ENCODE data around the gene ATF7.

The ATF7 gene

GRCh38 chr12:53579545-53579955 lies 46.6 kb downstream of the ATF7 start:
- Histone ChIP-seq H3K9ac (ENCODE audit: low read length) (no peak overlapping the region), H3K9me3 (ENCODE audit: insufficient read depth, low read length) (no peaks in the 10 kb centered on the region), H3K4me3 (ENCODE audit: low read length) (no peak overlapping the region), H3K79me2 (ENCODE audit: low read length) (no peaks in the 10 kb centered on the region), H2AFZ (ENCODE audit: low read depth, low read length) (no peak overlapping the region), H3K36me3 (replicated peaks; ENCODE audit: low read depth, low read length) (no peaks in the 10 kb centered on the region), H4K20me1 (ENCODE audit: insufficient read depth, low read length) (no peaks in the 10 kb centered on the region), H3K4me1 (ENCODE audit: low read length) (peaks cover 27% of the 10 kb centered on the region), H3K27me3 (ENCODE audit: low read depth, low read length) (no peaks in the 10 kb centered on the region), H3K4me2 (ENCODE audit: low read length) (no peak overlapping the region), H3K27ac (ENCODE audit: low read length) (no peak overlapping the region)
- TF ChIP-seq EZH2phosphoT487 (IDR thresholded peaks at IDR 0.05; ENCODE audit: low read depth) (no peak), CTCF (IDR thresholded peaks at IDR 0.05; ENCODE audit: low read depth, low read length) (no peak)

DNA sequence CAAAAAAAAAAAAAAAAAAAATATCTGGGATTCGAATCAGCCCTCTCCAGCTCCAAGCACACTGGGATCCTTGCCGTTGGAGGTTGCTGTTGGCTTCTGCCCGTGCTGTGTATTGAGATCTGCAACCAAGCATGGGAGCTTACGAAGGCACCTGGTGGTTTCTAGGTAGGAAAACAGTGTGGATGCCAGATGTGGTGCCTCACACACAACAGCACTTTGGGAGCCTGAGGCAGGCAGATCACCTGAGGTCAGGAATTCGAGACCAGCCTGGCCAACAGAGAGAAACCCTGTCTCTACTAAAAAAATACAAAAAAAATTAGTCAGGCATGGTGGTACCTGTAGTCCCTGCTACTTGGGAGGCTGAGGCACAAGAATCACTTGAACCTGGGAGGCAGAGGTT lies 47.4 kb downstream of the ATF7 start:
- no peaks in the 10 kb centered on the region for H3K9me3 ChIP-seq (ENCODE audit: insufficient read depth, low read length)
- no peak overlapping the region for H2AFZ ChIP-seq (ENCODE audit: low read depth, low read length)
- H3K4me2 ChIP-seq (ENCODE audit: low read length): no peak overlapping the region
- H4K20me1 ChIP-seq (ENCODE audit: insufficient read depth, low read length): no peaks in the 10 kb centered on the region
- H3K79me2 ChIP-seq (ENCODE audit: low read length): no peaks in the 10 kb centered on the region
- H3K4me1 ChIP-seq (ENCODE audit: low read length): peaks cover 34% of the 10 kb centered on the region
- TF ChIP-seq CTCF (IDR thresholded peaks at IDR 0.05; ENCODE audit: low read depth, low read length): no peak
- no peak overlapping the region for H3K9ac ChIP-seq (ENCODE audit: low read length)
- H3K36me3 ChIP-seq (replicated peaks; ENCODE audit: low read depth, low read length): no peaks in the 10 kb centered on the region
- no peak overlapping the region for H3K27ac ChIP-seq (ENCODE audit: low read length)
- H3K27me3 ChIP-seq (ENCODE audit: low read depth, low read length): no peaks in the 10 kb centered on the region
- no peak overlapping the region for H3K4me3 ChIP-seq (ENCODE audit: low read length)

GRCh38 chr12:53577941-53578352 lies 48.2 kb downstream of the ATF7 start:
- Histone ChIP-seq H4K20me1 (ENCODE audit: insufficient read depth, low read length) (no peaks in the 10 kb centered on the region), H3K4me3 (ENCODE audit: low read length) (no peak overlapping the region), H3K9me3 (ENCODE audit: insufficient read depth, low read length) (no peaks in the 10 kb centered on the region), H3K27me3 (ENCODE audit: low read depth, low read length) (no peaks in the 10 kb centered on the region), H3K4me2 (ENCODE audit: low read length) (peak overlapping the region; percentile 34), H2AFZ (ENCODE audit: low read depth, low read length) (no peak overlapping the region), H3K79me2 (ENCODE audit: low read length) (no peaks in the 10 kb centered on the region), H3K9ac (ENCODE audit: low read length) (no peak overlapping the region), H3K27ac (ENCODE audit: low read length) (peak overlapping the region; percentile 4; the same call in 1 of the 2 replicates), H3K36me3 (replicated peaks; ENCODE audit: low read depth, low read length) (no peaks in the 10 kb centered on the region), H3K4me1 (ENCODE audit: low read length) (peaks cover 42% of the 10 kb centered on the region)
- TF ChIP-seq EZH2phosphoT487 (IDR thresholded peaks at IDR 0.05; ENCODE audit: low read depth) (no peak), CTCF (IDR thresholded peaks at IDR 0.05; ENCODE audit: low read depth, low read length) (no peak)

DNA sequence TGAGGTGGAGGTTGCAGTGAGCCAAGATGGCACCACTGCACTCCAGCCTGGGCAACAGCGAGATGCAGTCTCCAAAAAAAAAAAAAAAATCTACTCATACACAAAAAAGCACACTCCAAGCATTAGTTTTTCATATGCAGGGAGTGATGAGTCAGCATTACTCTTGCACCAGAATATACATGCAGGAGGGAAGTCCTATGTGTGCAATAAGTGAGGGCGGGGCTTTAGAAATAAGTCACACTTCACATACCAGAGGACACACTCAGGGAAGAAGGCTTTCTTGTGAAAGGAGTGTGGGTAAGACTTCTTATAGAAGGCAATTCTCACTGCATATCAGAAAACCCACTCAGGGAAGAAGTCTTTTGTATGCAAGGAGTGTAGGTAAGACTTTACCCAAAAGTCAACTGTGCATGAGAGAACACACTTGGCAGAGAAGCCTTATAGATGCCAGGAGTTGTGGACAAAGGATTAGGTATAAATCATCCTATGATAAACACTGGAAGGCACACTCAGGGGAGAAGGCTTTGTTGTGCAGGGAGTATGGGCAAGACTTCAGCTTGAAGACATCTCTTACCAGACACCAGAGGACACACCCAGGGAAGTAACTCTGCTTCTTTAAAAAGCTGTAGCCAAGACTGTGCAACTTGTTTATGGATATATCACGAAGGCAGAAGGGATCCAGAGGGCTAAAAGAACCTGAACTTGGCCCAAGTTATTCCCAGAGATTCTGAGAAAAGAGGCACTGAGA lies 50.5 kb downstream of the ATF7 start:
- Histone ChIP-seq H3K27ac (ENCODE audit: low read length) (no peak overlapping the region), H3K79me2 (ENCODE audit: low read length) (no peaks in the 10 kb centered on the region), H3K36me3 (replicated peaks; ENCODE audit: low read depth, low read length) (peaks cover 5% of the 10 kb centered on the region)

More for the DNA sequence above, 50.5 kb downstream of the ATF7 start:
- TF ChIP-seq CTCF (IDR thresholded peaks at IDR 0.05; ENCODE audit: low read depth, low read length) (no peak), EZH2phosphoT487 (IDR thresholded peaks at IDR 0.05; ENCODE audit: low read depth) (no peak)
- Histone ChIP-seq H2AFZ (ENCODE audit: low read depth, low read length) (no peak overlapping the region), H3K4me1 (ENCODE audit: low read length) (peaks cover 65% of the 10 kb centered on the region), H3K27me3 (ENCODE audit: low read depth, low read length) (no peaks in the 10 kb centered on the region), H3K9me3 (ENCODE audit: insufficient read depth, low read length) (no peaks in the 10 kb centered on the region), H3K4me3 (ENCODE audit: low read length) (no peak overlapping the region), H4K20me1 (ENCODE audit: insufficient read depth, low read length) (no peaks in the 10 kb centered on the region), H3K9ac (ENCODE audit: low read length) (no peak overlapping the region), H3K4me2 (ENCODE audit: low read length) (no peak overlapping the region)

Data from OCI-LY3 (cell line).